ENCODE data around the gene TCTA.

DNA sequence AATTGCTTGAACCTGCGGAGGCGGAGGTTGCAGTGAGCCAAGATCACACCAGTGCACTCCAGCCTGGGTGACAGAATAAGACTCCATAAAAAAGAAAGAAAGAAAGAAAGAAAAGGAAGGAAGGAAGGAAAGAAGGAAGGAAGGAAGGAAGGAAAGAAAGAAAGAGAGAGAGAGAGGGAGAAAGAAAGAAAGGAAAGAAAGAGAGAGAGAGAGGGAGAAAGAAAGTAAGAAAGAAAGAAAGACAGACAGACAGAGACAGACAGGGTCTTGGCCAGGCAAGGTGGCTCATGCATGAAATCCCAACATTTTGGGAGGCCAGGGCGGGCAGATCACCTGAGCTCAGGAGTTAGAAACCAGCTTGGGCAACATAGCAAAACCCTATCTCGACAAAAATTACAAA is 41.4 kb downstream of the TCTA start:
- TF ChIP-seq, protein P1, sequence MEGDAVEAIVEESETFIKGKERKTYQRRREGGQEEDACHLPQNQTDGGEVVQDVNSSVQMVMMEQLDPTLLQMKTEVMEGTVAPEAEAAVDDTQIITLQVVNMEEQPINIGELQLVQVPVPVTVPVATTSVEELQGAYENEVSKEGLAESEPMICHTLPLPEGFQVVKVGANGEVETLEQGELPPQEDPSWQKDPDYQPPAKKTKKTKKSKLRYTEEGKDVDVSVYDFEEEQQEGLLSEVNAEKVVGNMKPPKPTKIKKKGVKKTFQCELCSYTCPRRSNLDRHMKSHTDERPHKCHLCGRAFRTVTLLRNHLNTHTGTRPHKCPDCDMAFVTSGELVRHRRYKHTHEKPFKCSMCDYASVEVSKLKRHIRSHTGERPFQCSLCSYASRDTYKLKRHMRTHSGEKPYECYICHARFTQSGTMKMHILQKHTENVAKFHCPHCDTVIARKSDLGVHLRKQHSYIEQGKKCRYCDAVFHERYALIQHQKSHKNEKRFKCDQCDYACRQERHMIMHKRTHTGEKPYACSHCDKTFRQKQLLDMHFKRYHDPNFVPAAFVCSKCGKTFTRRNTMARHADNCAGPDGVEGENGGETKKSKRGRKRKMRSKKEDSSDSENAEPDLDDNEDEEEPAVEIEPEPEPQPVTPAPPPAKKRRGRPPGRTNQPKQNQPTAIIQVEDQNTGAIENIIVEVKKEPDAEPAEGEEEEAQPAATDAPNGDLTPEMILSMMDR (conservative IDR thresholded peaks at IDR 0.05 in 1 of 2, IDR thresholded peaks at IDR 0.05 in 1 of 2; ENCODE audit: extremely low read depth in 1 of 2, insufficient read depth in 1 of 2, low read depth in 1 of 2, low read length in 2 of 2): no peak
- TF ChIP-seq EZH2 (IDR thresholded peaks at IDR 0.05; ENCODE audit: borderline replicate concordance, low read length): no peak

Data from mammary epithelial cell (primary cell).